ENCODE results near the gene KIAA1217.

The KIAA1217 gene

GRCh38 chr10:24241536-24242040, 32.6 kb downstream of the KIAA1217 start:
- DNase-seq (ENCODE audit: low read depth in 2 of 2) = no peak

DNA sequence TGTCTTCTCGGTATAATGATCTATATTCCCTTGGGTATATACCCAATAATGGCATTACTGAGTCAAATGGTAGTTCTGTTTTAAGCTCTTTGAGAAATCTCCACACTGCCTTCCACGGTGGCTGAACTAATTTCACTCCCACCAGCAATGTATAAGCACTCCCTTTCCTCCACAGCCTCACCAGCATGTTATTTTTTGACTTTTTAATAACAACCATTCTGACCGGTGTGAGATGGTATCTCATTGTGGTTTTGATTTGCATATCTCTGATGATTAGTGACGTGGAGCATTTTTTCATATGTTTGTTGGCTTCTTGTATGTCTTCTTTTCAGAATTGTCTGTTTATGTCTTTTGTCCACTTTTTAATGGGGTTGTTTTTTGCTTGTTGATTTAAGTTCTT, 33.6 kb downstream of the KIAA1217 start:
- DNase-seq (ENCODE audit: low read depth in 2 of 2) = no peak

GRCh38 chr10:24246365-24246764, 37.4 kb downstream of the KIAA1217 start:
- DNase-seq (ENCODE audit: low read depth in 2 of 2) = no peak

- DNase-seq (ENCODE audit: low read depth in 2 of 2) = no peak
Observed at GRCh38 chr10:24247841-24248240, 38.9 kb downstream of the KIAA1217 start.

- DNase-seq (ENCODE audit: low read depth in 2 of 2) = no peak
Observed at GRCh38 chr10:24249829-24250415, 41.0 kb downstream of the KIAA1217 start.

GRCh38 chr10:24251547-24251946, 42.6 kb downstream of the KIAA1217 start:
- DNase-seq (ENCODE audit: low read depth in 2 of 2) = no peak

DNA sequence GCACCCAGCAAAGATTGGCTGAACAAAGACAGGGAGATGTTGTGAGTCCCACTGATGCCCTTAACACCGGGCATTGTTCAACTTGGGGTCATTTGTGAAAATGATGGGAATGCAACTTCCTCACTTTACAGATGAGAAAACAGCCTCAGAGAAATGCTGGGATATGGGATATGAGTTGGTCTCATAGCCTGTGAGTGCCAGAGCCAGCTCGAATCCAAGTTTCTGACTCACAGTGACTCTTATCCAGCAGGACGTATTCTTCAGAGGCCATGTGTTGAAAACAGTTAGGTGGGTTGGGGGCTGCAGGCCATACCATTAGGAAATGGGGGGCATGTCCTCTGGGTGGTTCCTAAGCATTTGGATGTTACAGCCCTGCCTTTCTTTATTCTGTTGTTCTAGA, 45.2 kb downstream of the KIAA1217 start:
- DNase-seq (ENCODE audit: low read depth in 2 of 2) = no peak

DNA sequence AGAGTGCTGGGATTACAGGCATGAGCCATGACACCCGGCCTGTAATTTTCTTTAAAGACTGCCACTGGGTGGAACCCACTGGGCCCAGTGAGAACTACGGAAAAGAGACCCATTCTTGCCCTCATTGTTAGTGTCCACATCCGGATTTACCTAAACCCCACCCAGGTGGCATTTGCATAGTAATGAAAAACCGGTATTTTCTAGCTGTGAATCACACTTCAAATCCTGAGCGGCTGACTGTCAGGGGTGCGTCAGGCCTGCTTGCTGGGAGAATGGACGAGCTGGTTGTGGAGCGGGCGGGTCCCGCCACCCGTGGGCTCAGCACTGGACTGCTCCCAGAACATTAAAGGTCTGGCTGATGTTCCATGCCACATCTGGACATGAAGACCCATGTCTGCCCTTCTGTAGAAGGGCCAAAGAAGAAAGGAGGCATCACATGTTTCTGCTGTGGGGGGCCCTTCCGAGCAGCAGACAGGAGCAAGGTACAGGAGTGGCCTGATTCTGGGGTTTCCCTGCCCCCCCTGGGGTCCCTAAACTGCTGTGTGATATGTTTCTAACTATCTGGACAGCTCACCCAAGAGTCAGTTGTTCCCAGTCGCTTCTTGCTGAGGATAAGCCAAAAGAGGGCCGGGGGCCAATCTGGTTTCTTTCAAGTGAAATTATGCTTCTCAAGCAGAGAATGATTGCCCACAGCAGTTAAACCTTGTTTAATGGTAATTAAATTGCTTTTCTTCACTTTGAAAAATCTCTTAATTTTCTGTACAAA, 46.4 kb downstream of the KIAA1217 start:
- DNase-seq (ENCODE audit: low read depth in 2 of 2) = no peak

DNA sequence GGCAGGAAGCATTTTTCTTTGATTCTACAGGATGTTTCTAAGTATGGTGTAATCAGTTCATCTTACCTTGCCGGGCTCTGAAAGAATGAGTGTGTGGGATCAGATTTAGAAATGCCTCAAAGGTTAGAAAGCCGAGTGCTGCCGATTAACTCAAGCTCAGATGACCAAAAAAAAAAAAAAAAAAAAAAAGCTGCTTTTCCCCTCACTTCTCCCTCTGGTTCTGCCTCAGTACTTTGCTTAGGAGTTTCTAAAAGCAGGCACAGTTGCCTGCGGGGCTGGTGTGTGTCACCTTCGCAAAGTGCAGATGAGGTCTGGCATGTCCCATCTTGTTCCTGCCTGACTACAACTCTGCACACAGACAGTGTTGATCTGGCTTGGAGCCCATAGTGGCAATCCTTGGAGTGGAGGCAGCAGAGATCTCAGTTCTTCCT, 47.0 kb downstream of the KIAA1217 start:
- no peak for DNase-seq (ENCODE audit: low read depth in 2 of 2)

- no peak for DNase-seq (ENCODE audit: low read depth in 2 of 2)
Observed at GRCh38 chr10:24256619-24257107, 47.7 kb downstream of the KIAA1217 start.

DNA sequence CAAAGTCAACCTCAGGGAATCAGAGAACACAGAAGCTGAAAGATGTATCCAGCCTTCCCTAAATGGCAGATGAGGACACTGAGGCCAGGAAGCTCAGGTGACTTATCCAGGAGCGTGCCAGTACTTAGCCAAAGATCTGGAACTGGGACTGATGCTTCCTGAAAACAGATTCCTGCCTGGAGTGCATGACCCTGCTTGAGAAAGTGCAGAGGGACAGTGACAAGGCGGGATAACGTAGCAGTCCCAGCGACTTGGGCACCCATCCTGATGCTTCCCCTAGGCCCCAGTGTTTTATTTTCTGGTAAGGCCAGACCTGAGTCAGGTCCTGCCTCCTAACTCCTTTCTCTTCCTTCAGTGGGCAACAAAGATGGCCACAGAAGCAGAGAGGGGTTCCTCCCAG, 48.6 kb downstream of the KIAA1217 start:
- no peak for DNase-seq (ENCODE audit: low read depth in 2 of 2)

DNA sequence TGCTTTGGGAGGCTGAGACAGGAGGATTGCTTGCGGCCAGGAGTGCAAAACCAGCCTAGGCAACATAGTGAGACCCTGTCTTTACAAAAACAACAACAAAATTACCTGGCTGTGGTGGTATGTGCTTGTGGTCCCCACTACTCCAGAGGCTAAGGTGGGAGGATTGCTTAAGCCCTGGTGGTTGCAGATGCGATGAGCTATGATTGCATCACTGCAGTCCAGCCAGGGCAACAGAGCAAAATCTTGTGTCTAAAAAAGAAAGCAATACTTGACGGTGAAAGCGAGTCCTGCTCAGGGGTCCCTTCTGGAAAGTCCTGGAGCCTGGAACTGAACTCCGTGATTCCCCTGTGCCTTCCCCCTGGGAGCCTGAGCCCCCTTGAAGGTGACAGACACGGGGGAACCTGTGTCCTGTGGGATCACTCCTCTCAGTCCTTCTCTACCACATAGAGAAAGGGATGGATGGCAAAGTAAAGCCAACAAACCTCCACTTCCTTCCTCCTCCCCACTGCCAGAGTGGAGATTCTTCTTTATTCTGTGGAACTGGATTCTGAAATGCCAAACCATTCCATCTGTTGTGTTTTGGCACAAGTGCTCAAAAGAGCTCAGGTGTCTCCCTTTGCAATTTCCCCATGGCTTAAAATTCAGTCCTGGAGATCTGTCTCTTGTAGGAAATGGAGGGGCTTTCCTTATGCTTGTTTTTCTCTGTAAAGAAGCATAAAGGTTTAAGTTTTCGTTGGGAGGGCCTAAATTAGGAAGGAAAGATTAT, 50.6 kb downstream of the KIAA1217 start:
- no peak for DNase-seq (ENCODE audit: low read depth in 2 of 2)

GRCh38 chr10:24261627-24262026, 52.7 kb downstream of the KIAA1217 start:
- no peak for DNase-seq (ENCODE audit: low read depth in 2 of 2)

- DNase-seq (ENCODE audit: low read depth in 2 of 2) = no peak
Observed at GRCh38 chr10:24262929-24263590, 54.1 kb downstream of the KIAA1217 start.

- DNase-seq (ENCODE audit: low read depth in 2 of 2) = no peak
Observed at GRCh38 chr10:24269476-24269875, 60.5 kb downstream of the KIAA1217 start.

GRCh38 chr10:24272374-24272773, 63.4 kb downstream of the KIAA1217 start:
- no peak for DNase-seq (ENCODE audit: low read depth in 2 of 2)

GRCh38 chr10:24277277-24277676, 68.3 kb downstream of the KIAA1217 start:
- DNase-seq (ENCODE audit: low read depth in 2 of 2) = no peak

GRCh38 chr10:24277771-24278170, 68.8 kb downstream of the KIAA1217 start:
- DNase-seq (ENCODE audit: low read depth in 2 of 2) = no peak

GRCh38 chr10:24278176-24278889, 69.4 kb downstream of the KIAA1217 start:
- no peak for DNase-seq (ENCODE audit: low read depth in 2 of 2)

DNA sequence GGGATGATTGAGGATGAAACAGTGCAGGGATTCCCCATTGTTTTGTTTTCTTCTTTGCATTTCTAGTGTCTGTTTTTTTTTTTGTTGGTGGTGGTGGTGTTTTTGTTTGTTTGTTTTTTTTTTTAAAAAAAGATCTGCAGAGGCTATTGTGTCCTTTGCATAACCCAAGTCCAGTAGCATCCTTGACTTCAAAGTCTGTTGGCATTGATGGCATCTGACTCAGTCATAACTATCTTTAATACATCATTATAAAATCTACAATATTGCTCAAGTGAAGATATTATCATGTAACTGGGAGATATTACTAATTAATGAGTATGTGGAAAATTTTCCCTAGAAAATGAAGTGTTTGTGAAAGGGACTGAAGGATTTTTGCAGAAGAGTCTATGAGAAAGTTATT, 70.2 kb downstream of the KIAA1217 start:
- no peak for DNase-seq (ENCODE audit: low read depth in 2 of 2)

- DNase-seq (ENCODE audit: low read depth in 2 of 2) = no peak
Observed at GRCh38 chr10:24287559-24288195, 78.7 kb downstream of the KIAA1217 start.
